ENCODE measurements around the gene NT5C1A.

Gene NT5C1A

DNA sequence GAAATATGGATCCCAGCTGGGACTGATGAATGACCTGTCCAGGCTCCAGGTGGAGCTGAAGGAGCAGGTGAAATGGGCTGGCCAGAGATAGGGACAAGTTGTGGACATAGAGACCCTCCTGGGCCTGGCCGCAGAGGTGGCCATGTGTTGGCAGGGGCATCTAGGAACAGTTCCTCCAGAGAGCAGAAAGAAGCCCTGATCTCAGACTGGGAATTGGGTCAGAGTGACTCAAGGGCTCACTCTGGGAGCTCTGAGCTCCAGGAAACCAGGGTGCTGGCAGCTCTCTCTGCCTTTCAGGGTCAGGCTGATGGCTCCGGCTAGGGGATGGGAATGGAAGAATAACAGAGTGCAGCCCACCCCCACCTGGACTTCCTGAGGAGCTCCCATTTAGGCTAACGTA is 3.0 kb downstream of the NT5C1A start:
- in situ Hi-C loops (cut with MboI; ENCODE audit: low pct_unique_long_range_greater_than_20kb, low sequenced_read_pairs), result no loop called here
- no peak for DNase-seq

DNA sequence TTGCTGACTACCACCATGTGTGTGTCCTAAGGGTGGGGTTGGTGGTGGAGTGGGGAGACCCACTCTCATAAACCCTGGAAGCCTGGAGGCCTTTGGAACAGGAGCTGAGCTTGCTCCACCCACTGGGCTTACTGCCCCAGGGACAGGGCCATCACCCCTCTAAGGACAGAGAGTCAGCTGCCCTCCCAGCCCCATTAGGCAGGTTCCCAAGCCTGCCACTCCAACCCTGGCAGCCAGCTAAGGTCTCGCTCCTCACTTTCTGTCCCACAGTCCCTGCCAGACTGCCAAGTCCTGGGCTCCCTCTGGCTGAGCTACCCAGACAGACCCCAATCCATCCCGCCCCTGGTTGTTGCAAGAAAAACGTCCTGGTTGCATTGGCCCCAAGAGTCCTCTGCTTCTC is 3.8 kb downstream of the NT5C1A start:
- in situ Hi-C loops (cut with MboI; ENCODE audit: low pct_unique_long_range_greater_than_20kb, low sequenced_read_pairs), result no loop called here
- DNase-seq, result no peak

DNA sequence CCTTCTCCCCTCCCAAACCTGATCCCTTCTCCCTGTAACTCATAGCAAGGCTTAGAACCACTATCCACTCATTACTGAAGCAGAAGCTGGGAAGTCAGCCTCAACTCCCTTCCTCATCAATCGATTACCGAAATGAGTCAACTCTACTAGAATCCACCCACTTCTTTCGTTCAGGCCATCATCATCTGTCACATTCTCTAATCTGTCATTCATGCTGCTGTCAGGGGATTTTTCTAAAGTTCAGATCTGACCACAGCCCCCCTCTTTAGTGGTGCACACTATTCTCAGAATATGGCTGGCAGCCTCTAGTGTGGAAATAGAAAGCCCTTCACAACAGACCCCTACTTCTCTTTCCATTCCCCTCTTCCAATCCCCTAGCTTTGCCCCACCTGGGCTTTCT is 5.1 kb downstream of the NT5C1A start:
- DNase-seq, result no peak
- in situ Hi-C loops (cut with MboI; ENCODE audit: low pct_unique_long_range_greater_than_20kb, low sequenced_read_pairs), result no loop called here

DNA sequence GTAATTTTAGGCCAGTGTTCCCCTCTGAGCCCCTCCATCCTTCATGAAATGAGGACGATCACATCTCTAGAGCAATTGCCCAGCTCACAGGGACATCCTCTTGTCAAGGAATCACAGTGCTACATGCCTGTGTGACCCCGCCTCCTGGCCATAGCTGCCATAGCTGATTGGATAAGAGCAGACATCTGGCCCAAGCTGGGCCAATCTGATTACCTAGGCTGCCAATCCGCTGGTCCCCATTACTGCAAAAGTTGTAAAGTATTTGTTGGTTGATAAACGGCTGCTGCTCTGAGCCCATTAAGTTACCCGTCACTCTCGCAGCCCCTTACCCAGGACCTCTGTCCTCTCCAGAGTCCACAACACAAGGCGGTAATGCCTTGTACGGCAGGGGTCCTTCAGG is 8.3 kb downstream of the NT5C1A start:
- in situ Hi-C loops (cut with MboI; ENCODE audit: low pct_unique_long_range_greater_than_20kb, low sequenced_read_pairs), result no loop called here
- DNase-seq, result no peak

DNA sequence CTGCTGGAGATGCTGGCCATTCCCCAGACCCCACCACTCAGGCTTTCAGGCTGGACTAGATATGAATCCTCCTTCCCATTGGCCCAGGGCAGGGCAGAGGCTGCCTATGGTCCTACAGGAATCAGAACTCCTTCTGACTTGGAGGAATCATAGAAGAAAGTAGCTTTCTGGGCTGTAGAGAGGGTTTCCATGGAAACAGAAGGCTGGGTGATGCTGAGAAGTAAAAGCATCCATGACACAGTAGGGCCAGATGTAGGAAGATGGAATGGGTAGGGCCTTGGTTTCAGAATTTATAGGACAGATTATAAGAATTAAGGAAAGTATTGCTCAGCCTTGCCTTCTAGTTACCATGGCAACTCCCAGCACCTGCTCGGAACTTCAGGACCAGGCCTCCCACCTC is 9.0 kb downstream of the NT5C1A start:
- no peak for DNase-seq
- in situ Hi-C loops (cut with MboI; ENCODE audit: low pct_unique_long_range_greater_than_20kb, low sequenced_read_pairs), result no loop called here

DNA sequence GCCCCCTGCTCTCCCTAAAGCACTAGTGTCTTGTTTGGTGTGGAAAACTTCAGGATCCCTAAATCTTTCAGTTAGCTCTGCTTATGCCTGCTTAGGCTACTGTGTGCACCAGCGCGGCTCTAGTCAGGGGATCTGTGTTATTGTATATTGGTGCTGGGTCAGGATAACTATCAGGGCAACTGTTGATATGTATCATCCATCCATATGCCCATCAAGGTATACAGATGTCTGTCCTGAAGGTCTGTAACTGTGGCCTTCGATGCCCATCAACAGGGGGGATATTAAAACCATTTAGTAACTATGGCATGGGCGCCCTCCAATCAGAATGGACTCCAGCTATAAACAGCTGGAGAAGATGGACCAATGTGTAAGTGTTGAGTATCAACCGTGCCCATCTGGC is 12.4 kb downstream of the NT5C1A start:
- in situ Hi-C loops (cut with MboI; ENCODE audit: low pct_unique_long_range_greater_than_20kb, low sequenced_read_pairs), result no loop called here
- DNase-seq, result no peak

DNA sequence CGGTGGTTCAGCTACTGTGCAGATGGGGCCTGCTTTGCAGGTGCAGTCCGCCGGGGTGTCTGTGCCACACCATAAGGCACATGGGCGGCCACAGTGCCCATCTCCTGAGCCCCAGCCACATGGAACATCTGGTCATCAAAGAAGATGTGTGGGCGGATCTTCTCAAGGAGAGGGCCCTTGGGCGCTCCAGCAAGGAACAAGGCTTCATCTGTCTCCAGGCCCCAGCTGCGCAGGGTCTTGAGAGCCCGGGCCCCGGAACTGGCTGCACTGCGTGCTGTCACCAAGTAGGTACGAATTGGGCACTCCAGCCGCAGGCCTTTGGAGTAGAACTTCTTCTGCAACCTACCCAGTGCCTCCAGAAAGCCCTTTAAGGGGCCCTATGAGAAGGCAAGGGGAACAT is 12.8 kb downstream of the NT5C1A start:
- DNase-seq, result no peak
- in situ Hi-C loops (cut with MboI; ENCODE audit: low pct_unique_long_range_greater_than_20kb, low sequenced_read_pairs), result no loop called here

DNA sequence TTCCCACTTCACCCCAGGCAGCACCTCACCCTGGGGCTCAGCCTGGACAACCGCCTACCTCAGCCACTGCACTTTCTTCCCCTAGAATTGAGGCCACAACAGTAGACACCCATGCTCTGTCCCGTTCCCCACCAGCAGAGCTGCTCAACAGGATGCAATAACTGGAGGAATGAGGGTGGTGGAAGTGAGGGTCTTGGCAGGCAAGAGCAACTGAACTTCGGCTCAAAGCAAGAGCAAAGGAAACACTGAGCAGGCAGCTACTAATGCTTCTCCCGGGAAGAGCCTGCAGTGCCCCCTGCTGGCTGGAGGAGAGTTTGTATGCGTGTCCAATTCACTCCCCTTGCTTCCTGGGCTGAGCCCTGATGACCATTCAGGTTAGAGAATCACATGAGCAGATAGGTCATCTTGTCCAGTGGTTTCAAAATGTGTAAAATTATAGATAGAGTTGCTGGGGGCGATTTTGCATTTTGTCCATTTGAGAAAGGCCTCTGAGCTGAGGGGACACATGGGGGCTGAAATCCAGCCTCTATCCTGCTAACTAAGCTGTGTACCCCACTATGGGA is 13.9 kb downstream of the NT5C1A start:
- in situ Hi-C loops (cut with MboI; ENCODE audit: low pct_unique_long_range_greater_than_20kb, low sequenced_read_pairs), result no loop called here
- DNase-seq, result peak; percentile 78

DNA sequence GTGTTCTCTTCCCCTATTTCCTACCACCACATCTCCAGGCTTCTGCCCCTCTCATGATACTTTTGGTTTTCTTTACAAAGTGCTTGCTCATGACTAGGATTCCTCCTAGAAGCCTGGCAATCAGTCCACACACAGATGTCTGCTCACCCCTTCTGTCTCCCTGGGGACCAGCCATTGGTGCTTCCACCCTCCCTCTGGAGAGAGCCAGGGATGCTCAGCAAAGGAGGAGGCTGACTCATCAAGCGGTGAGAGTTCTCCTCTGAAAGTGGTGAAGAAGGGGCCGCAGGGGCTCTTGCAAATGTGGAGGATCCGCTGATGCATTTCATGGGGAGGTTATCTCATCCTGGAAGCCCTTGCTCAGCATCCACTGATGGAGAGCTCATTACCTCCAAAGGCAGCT is 14.5 kb downstream of the NT5C1A start:
- in situ Hi-C loops (cut with MboI; ENCODE audit: low pct_unique_long_range_greater_than_20kb, low sequenced_read_pairs), result no loop called here
- DNase-seq, result no peak

DNA sequence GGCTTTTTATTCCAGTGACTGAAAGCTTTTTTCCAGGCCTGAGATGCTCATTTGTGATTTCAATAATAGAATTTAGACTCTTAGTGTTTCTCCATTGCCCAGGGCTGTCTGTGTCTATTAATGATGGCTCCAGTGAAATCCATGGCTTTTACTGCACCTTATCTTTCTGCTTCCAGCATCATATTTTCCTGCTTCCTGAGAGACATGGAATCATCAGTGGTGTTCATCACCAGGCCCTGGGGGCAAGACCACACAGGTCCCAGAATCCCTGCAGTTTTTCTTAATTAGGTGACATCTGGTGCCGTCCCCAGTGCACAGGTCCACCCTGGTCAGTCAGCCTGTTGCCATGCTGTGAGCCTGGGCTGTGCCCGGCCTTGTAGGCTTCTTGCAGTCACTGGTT is 15.5 kb downstream of the NT5C1A start:
- in situ Hi-C loops (cut with MboI; ENCODE audit: low pct_unique_long_range_greater_than_20kb, low sequenced_read_pairs), result no loop called here
- DNase-seq, result no peak

DNA sequence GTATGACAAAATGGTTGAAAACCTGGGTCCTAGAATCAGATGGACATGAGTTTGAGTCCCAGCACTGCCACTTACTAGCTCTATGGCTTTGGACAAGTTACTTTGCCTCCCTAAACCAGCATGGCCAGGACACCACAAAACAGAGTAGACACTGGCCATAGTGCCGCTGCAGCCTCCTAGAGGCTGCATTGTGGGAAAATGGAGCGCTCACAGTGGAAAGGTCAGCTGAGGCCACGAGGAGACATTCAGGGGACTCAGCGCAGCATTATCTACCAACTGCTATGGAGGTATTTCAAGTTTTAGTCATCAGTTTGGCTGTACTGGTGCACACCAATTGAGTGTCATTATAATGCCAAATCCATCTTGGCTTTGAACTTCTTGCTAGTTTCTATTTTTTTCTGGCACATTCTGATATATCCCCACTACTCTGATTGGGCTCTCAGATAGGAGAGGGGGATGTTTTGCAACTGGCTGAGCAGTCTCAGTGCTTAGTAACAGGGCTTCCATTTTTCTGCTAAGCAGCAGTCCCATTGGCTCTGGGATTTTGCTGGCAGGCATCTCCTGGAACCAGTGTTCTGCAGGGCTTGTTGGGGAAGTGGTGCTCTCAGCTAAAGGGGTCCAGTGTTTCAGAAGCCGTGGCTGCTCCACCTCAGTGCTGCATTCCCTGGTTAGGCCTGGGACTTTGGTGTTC is 16.2 kb downstream of the NT5C1A start:
- in situ Hi-C loops (cut with MboI; ENCODE audit: low pct_unique_long_range_greater_than_20kb, low sequenced_read_pairs), result no loop called here
- DNase-seq, result no peak

DNA sequence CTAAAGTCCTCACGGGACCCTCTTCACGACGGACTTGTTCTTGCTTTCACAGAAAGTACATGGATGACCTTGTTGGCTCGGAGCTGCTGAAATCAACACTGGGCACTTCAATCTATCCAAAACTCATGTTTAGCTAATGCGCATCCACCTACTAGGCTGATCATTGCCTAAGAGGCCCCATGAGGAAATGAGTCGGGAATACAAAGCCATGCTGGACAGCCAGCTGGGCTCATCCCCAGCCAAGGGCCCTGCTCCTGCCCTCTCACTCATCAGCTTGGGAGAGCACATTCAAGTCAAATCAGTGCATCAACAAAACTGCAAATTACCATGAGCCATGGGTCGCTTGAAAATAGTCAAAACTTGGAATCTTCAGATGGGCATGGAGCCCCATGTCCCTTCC is 17.6 kb downstream of the NT5C1A start:
- DNase-seq, result no peak
- in situ Hi-C loops (cut with MboI; ENCODE audit: low pct_unique_long_range_greater_than_20kb, low sequenced_read_pairs), result no loop called here

DNA sequence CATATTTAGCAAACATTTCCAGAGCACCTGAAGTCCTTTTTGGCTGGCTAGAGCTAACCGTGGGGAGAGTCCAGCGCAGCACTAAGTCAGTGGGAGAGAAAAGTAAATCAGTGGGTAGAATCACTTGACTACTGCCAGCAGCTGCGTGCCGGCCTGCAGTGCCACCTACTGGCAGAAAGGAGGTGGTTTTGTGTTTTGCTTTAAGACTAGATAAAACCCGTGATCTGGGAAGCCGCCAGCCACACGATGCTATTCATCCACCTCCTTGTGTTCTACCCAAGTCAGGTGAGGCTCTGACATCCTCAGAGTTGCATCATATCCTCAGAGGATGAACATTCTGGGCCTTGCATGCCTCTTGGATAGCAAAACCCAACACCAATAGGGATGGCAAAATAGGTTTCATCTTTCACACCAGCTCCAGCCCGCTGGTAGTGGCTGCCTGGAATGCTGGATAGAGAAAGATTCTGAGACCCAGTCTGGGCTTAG is 18.3 kb downstream of the NT5C1A start:
- in situ Hi-C loops (cut with MboI; ENCODE audit: low pct_unique_long_range_greater_than_20kb, low sequenced_read_pairs), result no loop called here

DNA sequence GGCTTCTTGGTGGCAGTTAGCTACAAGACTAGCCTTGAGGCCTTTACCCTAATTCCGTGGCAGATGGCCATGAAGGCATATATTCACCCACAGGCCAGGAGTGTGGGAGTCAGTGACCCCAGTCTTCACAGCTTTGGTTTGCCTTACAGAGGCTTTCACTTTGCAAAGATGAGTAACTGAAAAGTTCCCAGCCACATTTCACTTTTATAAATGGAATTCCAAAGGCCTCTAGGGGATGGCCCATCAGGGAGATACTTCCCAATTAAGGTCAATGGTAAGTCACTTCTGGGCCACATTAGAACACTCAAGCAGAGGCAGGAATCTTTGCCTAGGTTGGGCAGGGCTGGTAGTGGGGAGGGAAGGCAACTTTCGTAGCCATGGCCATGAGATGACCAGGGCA is 19.4 kb downstream of the NT5C1A start:
- DNase-seq, result no peak
- in situ Hi-C loops (cut with MboI; ENCODE audit: low pct_unique_long_range_greater_than_20kb, low sequenced_read_pairs), result no loop called here

More for the DNA sequence above, 18.3 kb downstream of the NT5C1A start:
- DNase-seq, result peak; percentile 66

DNA sequence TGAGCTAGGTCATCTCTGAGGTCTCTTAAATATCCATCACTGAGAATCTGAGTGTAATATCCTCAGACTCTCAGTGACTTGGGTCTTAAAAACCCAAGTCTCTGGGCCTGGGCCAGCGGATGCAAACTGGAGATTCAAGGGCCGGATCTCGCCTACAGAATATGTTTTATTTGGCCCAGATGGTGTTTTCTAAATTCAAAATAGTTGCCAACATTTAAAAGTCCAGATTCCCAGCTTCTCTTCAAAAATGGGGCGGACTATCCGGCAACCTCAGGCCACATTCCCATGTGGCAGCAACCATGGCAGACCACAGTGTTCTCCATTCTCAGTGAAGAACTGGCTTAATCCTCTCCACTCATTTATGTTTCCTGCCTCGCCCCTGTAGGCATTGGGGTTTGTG is 19.8 kb downstream of the NT5C1A start:
- DNase-seq, result no peak
- in situ Hi-C loops (cut with MboI; ENCODE audit: low pct_unique_long_range_greater_than_20kb, low sequenced_read_pairs), result no loop called here

DNA sequence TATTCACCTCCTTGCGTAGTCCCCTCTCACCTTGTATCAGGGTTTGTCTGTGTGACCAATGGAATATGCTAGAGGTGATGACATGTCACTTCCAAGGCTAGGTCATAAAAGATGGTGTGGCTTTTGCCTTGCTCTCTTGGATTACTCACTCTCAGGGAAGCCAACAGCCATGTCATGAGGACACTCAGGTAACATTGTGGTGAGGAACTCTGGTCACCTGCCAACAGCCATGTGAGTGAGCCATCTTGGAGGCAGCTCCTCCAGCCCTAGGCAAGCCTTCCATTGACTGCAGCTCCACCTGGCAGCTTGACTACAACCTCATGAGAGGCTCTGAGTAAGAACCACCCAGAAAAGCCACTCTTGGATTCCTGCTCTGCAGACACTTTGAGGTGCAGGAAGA is 21.5 kb downstream of the NT5C1A start:
- in situ Hi-C loops (cut with MboI; ENCODE audit: low pct_unique_long_range_greater_than_20kb, low sequenced_read_pairs), result no loop called here
- DNase-seq, result no peak

DNA sequence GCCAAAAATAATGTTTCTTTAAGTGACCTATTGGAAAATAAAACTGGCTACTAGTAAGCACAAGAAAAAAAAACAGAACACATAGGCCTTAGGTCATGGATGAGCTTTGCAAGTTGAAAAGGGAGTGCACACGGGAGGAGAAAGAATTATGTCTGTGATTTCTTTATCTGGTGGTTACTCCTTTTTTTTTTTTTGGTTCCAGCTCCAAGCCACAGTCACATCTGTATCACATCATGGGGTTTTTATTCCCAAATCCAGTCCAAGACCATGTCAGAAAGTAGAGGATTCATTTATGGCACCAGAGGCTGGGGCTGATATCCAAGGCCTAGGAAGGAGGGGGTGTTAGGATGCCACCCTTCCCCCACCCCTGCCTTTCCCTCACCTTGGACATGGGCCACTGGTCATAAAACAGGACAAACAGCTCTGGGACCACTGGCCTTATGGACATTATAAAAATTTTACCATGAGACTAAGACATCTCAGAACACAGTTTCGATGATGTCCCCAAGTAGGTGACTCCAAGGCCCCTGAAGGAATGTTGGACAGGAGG is 22.2 kb downstream of the NT5C1A start:
- in situ Hi-C loops (cut with MboI; ENCODE audit: low pct_unique_long_range_greater_than_20kb, low sequenced_read_pairs), result no loop called here
- no peak for DNase-seq

DNA sequence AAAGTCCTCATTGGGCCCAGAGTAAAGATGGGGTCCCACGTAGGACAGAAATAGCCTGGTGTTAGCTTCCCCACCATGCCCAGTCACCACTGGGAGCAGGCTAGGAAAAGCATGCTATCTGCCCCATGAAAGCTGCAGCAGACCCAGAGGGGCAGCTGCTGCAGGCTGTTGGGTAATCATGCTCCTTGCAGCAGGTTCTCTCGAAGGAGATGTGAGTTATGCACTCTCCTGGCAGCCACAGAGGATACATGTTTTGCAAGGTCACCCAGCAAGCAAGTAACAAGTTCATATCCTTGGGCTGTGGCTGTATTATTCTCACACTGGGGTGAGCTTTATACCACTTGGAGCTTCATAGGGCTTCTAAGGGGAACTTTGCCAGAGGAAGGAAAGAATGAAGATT is 23.4 kb downstream of the NT5C1A start:
- in situ Hi-C loops (cut with MboI; ENCODE audit: low pct_unique_long_range_greater_than_20kb, low sequenced_read_pairs), result no loop called here
- DNase-seq, result no peak

DNA sequence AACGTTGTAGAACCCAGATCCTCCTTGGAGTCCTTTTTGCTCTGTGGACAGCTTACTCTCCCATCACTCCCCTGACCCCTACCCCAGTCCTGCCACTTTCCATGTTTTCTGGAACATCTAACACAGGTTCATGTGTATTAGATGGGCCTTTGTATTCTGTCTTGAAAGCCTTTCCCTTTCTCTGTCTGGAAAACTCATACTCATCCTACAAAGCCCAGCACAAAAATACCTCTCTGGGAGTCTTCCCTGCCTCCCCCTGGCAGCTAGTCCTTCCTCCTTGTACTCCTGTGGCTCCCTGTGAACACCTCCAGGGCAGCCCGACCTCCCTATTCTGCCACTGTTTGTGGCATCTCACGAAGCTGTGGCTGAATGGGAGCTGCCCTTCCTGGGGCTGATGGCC is 24.7 kb downstream of the NT5C1A start:
- DNase-seq, result no peak
- in situ Hi-C loops (cut with MboI; ENCODE audit: low pct_unique_long_range_greater_than_20kb, low sequenced_read_pairs), result no loop called here

DNA sequence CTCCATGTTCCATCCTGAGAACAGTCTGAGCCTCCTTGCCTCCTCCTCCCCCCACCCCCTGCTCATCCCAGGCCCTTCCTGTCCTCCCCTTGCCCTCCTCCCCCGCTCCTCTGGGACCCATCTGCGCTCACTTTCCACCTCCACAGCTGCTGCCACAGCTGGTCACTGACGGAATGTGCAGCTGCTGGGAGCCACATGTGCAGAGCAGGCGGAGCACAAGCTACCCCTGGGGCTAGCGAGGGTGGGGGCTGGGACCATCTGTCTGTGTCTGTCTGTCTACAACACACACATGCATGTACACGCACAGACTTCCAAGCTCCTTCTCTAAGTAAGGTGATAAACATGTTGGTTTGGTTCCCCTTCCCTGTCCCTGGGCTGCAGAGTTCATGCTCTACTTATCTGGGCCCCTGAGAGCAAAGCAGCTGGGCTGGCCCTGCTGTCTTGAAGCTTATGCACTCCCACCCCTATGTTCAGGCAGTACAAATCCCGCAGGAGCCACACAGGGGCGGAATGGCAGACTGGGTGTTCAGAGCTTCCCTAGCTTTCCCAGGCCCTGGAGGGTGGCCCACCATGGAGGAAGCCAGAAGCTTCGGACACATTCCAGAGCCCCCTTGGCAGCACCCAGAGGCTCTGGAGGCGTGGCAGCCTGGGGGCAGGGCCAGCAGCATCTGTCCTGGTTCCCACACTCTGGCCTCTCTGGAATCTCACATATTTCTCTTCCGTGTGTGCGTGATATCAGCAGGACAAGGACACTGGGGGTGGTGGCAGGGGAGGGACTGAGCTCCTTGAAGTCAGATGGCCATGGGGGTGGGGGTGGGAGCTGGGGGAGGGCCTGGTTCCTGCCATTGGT is 25.4 kb downstream of the NT5C1A start:
- in situ Hi-C loops (cut with MboI; ENCODE audit: low pct_unique_long_range_greater_than_20kb, low sequenced_read_pairs), result no loop called here
- peak; percentile 32 for DNase-seq

All from KBM-7 (cell line).